ENCODE results near the gene PARL.

DNA sequence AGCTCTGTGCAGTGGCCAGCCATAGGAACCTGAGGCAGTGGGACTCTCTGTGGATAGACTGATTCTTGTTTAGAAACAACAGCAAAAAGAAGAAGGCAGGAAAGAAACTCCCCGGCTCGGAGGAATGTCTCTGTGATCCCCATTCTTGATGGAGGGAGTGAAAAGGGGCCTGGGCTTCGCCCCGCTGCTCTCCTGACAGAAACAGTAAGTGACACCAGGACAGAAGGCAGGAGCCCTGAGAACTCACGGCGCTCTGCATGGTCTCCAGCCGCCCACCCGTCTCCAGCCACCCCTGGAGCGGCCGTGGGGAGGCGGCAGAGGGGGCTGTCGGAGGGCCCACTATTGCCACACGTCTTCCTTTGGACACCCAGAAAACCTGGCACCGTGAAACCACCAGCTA, 35.7 kb upstream of the PARL start:
- TF ChIP-seq, protein P1, sequence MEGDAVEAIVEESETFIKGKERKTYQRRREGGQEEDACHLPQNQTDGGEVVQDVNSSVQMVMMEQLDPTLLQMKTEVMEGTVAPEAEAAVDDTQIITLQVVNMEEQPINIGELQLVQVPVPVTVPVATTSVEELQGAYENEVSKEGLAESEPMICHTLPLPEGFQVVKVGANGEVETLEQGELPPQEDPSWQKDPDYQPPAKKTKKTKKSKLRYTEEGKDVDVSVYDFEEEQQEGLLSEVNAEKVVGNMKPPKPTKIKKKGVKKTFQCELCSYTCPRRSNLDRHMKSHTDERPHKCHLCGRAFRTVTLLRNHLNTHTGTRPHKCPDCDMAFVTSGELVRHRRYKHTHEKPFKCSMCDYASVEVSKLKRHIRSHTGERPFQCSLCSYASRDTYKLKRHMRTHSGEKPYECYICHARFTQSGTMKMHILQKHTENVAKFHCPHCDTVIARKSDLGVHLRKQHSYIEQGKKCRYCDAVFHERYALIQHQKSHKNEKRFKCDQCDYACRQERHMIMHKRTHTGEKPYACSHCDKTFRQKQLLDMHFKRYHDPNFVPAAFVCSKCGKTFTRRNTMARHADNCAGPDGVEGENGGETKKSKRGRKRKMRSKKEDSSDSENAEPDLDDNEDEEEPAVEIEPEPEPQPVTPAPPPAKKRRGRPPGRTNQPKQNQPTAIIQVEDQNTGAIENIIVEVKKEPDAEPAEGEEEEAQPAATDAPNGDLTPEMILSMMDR (IDR thresholded peaks at IDR 0.05; ENCODE audit: extremely low read depth in 1 of 2, insufficient read depth in 1 of 2, low read depth in 1 of 2, low read length in 2 of 2): no peak
- TF ChIP-seq EZH2 (IDR thresholded peaks at IDR 0.05; ENCODE audit: borderline replicate concordance, low read depth, low read length, severe bottlenecking) (no peak), POLR2A (IDR thresholded peaks at IDR 0.05; ENCODE audit: low read depth, low read length) (no peak), POLR2AphosphoS5 (IDR thresholded peaks at IDR 0.05; ENCODE audit: insufficient read depth, low read depth, low read length) (no peak), FOS (IDR thresholded peaks at IDR 0.05; ENCODE audit: borderline replicate concordance, insufficient read depth, low read length) (no peak)

All from endothelial cell of umbilical vein (primary cell).